Fibroblast of lung (primary cell): Measurements from ENCODE around the gene SLC6A19. TPM values are rescaled to one million over a fixed set of nuclear protein-coding genes. Genes with fewer than 3 reads are reported as not detected.

Experiments
- DNase-seq, 2 donors: peaks; one replicate each; pipeline versions ENCODE4 v3.0.0 to v3.0.0-alpha.2; 2010; ENCODE audit warnings: low read depth in 2 of 2
- H2AFZ ChIP-seq: 2 replicates; pipeline ENCODE4 v1.5.1; 2012; ENCODE audit warnings: low read length, control low read depth, inconsistent platforms
- H3K27ac ChIP-seq: 2 replicates; pipeline ENCODE4 v1.5.1; 2011; ENCODE audit warnings: low read length, control low read depth; ENCODE audit not compliant: insufficient read depth
- H3K27me3 ChIP-seq: 2 replicates; pipeline ENCODE4 v1.5.1; 2011; ENCODE audit warnings: mild to moderate bottlenecking, low read length; ENCODE audit not compliant: control insufficient read depth, insufficient read depth
- H3K36me3 ChIP-seq: 2 replicates; pipeline ENCODE4 v1.5.1; 2011; ENCODE audit warnings: low read length; ENCODE audit not compliant: control insufficient read depth, insufficient read depth
- H3K4me1 ChIP-seq: 2 replicates; pipeline ENCODE4 v1.5.1; 2011; ENCODE audit warnings: low read length; ENCODE audit not compliant: control insufficient read depth, insufficient read depth; ENCODE audit errors: extremely low read depth
- H3K4me2 ChIP-seq: 2 replicates; pipeline ENCODE4 v1.5.1; 2011; ENCODE audit warnings: low read length, control low read depth; ENCODE audit not compliant: insufficient read depth; ENCODE audit errors: extremely low read depth
- H3K4me3 ChIP-seq, 4 experiments: fragments of 200-600 bp in 1 of 4; sonication (generic) in 1 of 4; replicated peaks in 1 of 4; 2 replicates each; pipeline ENCODE4 v1.5.1; 2011 to 2016; ENCODE audit warnings: low read length in 4 of 4, low read depth in 3 of 4, mild to moderate bottlenecking in 3 of 4, control low read depth in 2 of 4, inconsistent platforms in 1 of 4, mixed read lengths in 1 of 4; ENCODE audit not compliant: insufficient read depth in 1 of 4; ENCODE audit errors: control extremely low read depth in 1 of 4
- H3K79me2 ChIP-seq: 2 replicates; pipeline ENCODE4 v1.5.1; 2012; ENCODE audit warnings: mild to moderate bottlenecking, low read length, inconsistent platforms; ENCODE audit not compliant: control insufficient read depth, insufficient read depth
- H3K9ac ChIP-seq: 2 replicates; pipeline ENCODE4 v1.5.1; 2011; ENCODE audit warnings: mild to moderate bottlenecking, low read length, control low read depth; ENCODE audit not compliant: insufficient read depth
- H3K9me3 ChIP-seq: 2 replicates; pipeline ENCODE4 v1.5.1; 2012; ENCODE audit warnings: low read depth, low read length; ENCODE audit not compliant: control insufficient read depth, insufficient read depth
- H4K20me1 ChIP-seq: 2 replicates; pipeline ENCODE4 v1.5.1; 2011; ENCODE audit warnings: low read length; ENCODE audit not compliant: control insufficient read depth, insufficient read depth; ENCODE audit errors: extremely low read depth
- EZH2 ChIP-seq: IDR thresholded peaks from 2 replicates; pipeline ENCODE4 v1.5.1; 2012; ENCODE audit warnings: low read length, control low read depth, mild to moderate bottlenecking; ENCODE audit errors: missing control alignments
- polyA plus RNA-seq, 2 donors: library from polyadenylated mRNA; depleted of rRNA in 1 of 2; stranded (reverse) in 1 of 2; unstranded in 1 of 2; fragments of >200 nt; gene quantifications; 2 replicates each; pipeline ENCODE4 v1.2.1, GENCODE V29; 2011 to 2012; ENCODE audit warnings: missing spikeins in 1 of 2
- total RNA-seq: library from RNA; depleted of rRNA; stranded (reverse); fragments of >200 nt; gene quantifications from 2 replicates; pipeline ENCODE4 v1.2.1, GENCODE V29; 2014
- TF ChIP-seq, protein P1 (sequence below), 2 donors: IDR thresholded peaks in 1 of 2; conservative IDR thresholded peaks in 1 of 2; 1 replicate in 1 of 2; 2 replicates in 1 of 2; pipeline ENCODE4 v1.5.1; 2011 to 2012; ENCODE audit warnings: low read length in 2 of 2, control low read depth in 1 of 2, inconsistent platforms in 1 of 2, low read depth in 1 of 2, mild to moderate bottlenecking in 1 of 2

The SLC6A19 gene
- total and polyA plus RNA-seq, 2 donors (not counting 1 experiment from before 2014, with no cell fraction given) = not detected

DNA sequence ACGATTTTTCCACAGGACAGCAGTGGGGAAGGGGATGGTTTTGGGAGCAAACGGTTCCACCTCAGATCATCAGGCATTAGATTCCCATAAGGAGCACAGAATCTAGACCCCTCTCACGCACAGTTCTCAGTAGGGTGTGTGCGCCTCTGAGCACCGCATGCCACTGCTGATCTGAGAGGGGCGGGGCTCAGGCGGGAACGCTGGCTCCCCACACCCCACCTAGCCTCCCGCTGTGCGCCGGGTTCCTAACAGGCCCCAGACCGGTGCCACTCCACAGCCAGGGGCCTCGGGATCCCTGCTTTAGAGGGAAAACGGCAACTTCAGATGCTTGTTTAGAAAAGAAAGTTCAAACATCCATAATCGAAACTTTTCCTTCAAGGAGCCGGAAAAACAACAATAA, 73.1 kb downstream of the SLC6A19 start:
- no peaks in the 10 kb centered on the region for H4K20me1 ChIP-seq
- H2AFZ ChIP-seq = no peak overlapping the region
- no peak overlapping the region for H3K4me2 ChIP-seq
- no peak overlapping the region for H3K27ac ChIP-seq
- no peaks in the 10 kb centered on the region for H3K4me1 ChIP-seq
- no peaks in the 10 kb centered on the region for H3K79me2 ChIP-seq
- no peaks in the 10 kb centered on the region for H3K9me3 ChIP-seq
- H3K27me3 ChIP-seq = no peaks in the 10 kb centered on the region
- TF ChIP-seq, protein P1, sequence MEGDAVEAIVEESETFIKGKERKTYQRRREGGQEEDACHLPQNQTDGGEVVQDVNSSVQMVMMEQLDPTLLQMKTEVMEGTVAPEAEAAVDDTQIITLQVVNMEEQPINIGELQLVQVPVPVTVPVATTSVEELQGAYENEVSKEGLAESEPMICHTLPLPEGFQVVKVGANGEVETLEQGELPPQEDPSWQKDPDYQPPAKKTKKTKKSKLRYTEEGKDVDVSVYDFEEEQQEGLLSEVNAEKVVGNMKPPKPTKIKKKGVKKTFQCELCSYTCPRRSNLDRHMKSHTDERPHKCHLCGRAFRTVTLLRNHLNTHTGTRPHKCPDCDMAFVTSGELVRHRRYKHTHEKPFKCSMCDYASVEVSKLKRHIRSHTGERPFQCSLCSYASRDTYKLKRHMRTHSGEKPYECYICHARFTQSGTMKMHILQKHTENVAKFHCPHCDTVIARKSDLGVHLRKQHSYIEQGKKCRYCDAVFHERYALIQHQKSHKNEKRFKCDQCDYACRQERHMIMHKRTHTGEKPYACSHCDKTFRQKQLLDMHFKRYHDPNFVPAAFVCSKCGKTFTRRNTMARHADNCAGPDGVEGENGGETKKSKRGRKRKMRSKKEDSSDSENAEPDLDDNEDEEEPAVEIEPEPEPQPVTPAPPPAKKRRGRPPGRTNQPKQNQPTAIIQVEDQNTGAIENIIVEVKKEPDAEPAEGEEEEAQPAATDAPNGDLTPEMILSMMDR (conservative IDR thresholded peaks at IDR 0.05 in 1 of 2, IDR thresholded peaks at IDR 0.05 in 1 of 2; ENCODE audit: low read depth in 1 of 2, low read length in 2 of 2) = no peak
- TF ChIP-seq EZH2 = no peak
- no peaks in the 10 kb centered on the region for H3K36me3 ChIP-seq
- no peak overlapping the region for H3K9ac ChIP-seq
- no peak for DNase-seq
- no peak overlapping the region for H3K4me3 ChIP-seq

Other genes with a start within 250 kb of the SLC6A19 start
- gene NKD2, start 192.8 kb upstream of the SLC6A19 start, total RNA-seq = under 0.01 and 0.26 TPM in 2 replicates
- 0.29 TPM in 1 of 2 replicates, not detected in the other for gene NKD2, start 192.8 kb upstream of the SLC6A19 start, polyA plus RNA-seq
- gene SLC12A7, start 89.5 kb upstream of the SLC6A19 start, total RNA-seq = 20.5 and 23.9 TPM in 2 replicates
- gene SLC12A7, start 89.5 kb upstream of the SLC6A19 start, polyA plus RNA-seq = 2.7 and 2.9 TPM in 2 replicates
- not detected in 2 replicates for gene SLC6A18, start 23.8 kb downstream of the SLC6A19 start, total RNA-seq
- gene SLC6A18, start 23.8 kb downstream of the SLC6A19 start, polyA plus RNA-seq = not detected in 2 replicates
- not detected in 2 replicates for gene TERT, start 93.5 kb downstream of the SLC6A19 start, total RNA-seq
- gene TERT, start 93.5 kb downstream of the SLC6A19 start, polyA plus RNA-seq = not detected in 2 replicates
- 189 and 215 TPM in 2 replicates for gene CLPTM1L, start 143.5 kb downstream of the SLC6A19 start, total RNA-seq
- gene CLPTM1L, start 143.5 kb downstream of the SLC6A19 start, polyA plus RNA-seq = 89.3 and 99.2 TPM in 2 replicates
- gene SLC6A3, start 243.8 kb downstream of the SLC6A19 start, total RNA-seq = not detected in 2 replicates
- gene SLC6A3, start 243.8 kb downstream of the SLC6A19 start, polyA plus RNA-seq = not detected in 2 replicates